Articular chondrocyte of knee joint (primary cell): ENCODE results near the gene HADHB. TPM values are rescaled to one million over a fixed set of nuclear protein-coding genes. Genes with fewer than 3 reads are reported as not detected.

ENCODE experiments used
- total RNA-seq: library from RNA; depleted of rRNA; stranded (reverse); fragments of >200 nt; gene quantifications from 2 replicates; pipeline ENCODE4 v1.2.3, GENCODE V29; 2012

Gene HADHB
- 125 and 128 TPM in 2 replicates for total RNA-seq

GRCh38 chr2:26244309-26245230 is at the start of gene HADHB, which contains the start of gene HADHA:
HADHB (plus strand) TSS chr2:26244939; CDS start chr2:26254255, 9,316 bp downstream.
HADHA (minus strand) TSS chr2:26244632; CDS start chr2:26244596, 36 bp downstream.

Other genes starting within 250 kb of the HADHB start
- gene RAB10, start 210.9 kb upstream of the HADHB start, total RNA-seq, result 165 and 203 TPM in 2 replicates
- gene GAREM2, start 71.9 kb upstream of the HADHB start, total RNA-seq, result 2.7 TPM in 2 replicates
- 162 and 171 TPM in 2 replicates for gene HADHA, start 307 bp upstream of the HADHB start, total RNA-seq
- 15.4 and 19.6 TPM in 2 replicates for gene SELENOI, start 101.2 kb downstream of the HADHB start, total RNA-seq
- under 0.01 and 0.22 TPM in 2 replicates for gene ADGRF3, start 101.8 kb downstream of the HADHB start, total RNA-seq
- 0.39 and 0.65 TPM in 2 replicates for gene DRC1, start 157.0 kb downstream of the HADHB start, total RNA-seq
- gene OTOF, start 233.2 kb downstream of the HADHB start, total RNA-seq, result 0.13 and 0.22 TPM in 2 replicates